SIG-M5 treated with dmso at 0.1 percent for 504 hours (cell line): ENCODE measurements around the gene PRRT3.
"Not testable (repeated sequence)": the region's sequence is repeated elsewhere in the genome, so short reads cannot be mapped to it uniquely, and the experiment has no call there.

Experiments
- DNase-seq: peaks from one replicate; lab custom pipeline; 2025; ENCODE audit not compliant: unreplicated experiment; lab: John Stamatoyannopoulos, UW

PRRT3 gene

DNA sequence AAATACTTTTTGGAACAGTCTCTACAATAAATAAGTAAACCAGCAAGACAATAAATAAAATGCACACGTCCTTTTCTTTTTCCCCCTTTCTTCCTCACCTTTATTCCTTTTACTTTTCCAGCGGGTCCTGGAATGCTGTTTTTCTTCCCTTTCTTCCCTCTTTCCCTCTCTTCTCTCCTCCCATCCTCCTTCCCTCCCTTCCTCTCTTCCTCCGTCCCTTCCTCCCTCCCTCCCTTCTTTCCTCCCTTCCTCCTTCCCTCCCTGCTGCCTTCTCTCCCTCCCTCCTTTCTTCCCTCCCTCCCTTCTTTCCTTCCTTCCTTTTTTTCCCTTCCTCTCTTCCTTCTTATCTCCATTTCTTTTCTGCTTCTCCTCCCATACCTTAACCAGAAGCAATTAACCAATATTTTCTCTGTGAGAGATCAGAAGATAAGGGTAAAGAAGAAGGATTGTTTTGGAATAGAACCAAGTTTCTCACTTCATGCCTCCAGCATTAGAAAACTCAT, 52.9 kb downstream of the PRRT3 start:
- DNase-seq = no peak

DNA sequence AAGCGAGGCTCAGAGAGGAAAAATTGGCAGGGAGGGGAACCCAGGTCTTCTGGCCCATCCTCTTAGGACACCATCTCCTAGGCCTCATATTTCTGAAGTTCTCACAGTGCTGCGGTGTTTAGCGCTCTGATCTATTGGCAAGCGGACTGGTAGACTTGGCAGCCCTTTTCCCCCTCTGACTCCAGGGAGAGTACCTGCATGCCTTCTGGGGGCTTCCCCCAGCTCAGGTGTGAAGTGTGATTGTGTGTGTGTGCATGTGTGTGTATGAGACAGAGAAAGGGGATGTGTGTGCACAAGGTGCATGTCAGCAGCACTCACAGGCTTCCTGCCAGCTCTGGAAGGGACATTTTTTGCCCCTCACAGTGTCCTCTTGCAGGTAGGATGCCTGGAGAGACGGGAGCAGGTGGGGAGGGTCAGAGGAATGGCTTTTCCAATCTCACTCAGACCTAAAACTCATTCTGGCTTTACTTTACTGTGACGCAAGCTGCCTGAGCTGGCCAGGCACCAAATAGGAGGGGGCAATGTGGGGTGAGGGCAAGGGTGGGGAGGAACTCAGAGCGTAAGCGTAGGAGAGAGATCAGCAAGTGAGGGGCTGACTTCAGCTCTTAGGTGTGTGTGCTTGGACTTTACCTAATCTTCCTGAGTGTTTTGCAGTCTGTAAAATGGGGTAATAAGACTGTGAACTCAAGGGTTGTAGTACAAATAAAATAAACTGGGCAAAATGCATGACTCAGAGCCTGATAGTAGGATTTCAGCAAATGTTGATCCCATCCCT, 53.6 kb downstream of the PRRT3 start:
- no peak for DNase-seq

DNA sequence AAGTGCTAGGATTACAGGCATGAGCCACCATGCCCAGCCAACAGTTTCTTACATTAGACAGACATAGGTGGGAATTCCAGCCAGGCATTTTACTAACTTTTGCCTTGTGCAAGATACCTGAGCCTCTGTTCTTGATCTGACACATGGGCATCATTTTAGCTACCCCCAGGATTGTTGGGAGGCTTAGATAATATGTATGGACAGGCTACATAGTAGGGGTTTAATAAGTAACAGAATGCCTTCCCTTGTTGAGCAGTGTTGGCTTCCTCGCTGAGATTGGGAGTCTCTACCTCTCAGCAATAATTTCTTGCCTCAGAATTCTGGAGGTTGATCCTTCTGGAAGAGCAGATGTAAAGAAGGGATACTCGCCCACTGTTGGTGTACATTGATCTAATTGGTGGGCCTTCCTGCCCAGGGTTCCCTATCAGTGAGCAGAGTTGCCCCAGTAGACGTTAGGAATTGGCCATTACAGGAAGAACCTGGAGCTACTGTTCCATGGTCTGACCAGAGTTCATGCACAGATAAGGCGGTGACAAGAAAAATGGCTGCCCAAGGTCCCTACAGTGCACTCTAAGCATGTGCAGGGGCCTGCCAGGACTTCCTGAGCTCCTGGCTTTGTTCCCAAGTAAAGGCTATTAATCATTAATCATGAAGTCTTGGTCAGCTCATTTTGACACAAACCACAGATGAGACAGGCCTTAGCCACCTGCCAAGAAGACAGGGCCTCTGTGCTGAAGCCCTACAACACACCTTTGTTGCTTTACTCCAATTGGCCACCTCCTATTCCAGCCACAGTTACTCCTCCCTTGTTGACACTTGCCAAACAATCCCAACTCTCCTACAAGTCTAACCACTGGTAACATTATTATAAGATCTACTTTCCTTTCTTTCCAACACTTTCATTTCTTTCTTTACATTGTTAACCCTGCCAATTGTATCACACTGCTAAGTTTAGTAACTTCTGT, 54.5 kb downstream of the PRRT3 start:
- DNase-seq = no peak

DNA sequence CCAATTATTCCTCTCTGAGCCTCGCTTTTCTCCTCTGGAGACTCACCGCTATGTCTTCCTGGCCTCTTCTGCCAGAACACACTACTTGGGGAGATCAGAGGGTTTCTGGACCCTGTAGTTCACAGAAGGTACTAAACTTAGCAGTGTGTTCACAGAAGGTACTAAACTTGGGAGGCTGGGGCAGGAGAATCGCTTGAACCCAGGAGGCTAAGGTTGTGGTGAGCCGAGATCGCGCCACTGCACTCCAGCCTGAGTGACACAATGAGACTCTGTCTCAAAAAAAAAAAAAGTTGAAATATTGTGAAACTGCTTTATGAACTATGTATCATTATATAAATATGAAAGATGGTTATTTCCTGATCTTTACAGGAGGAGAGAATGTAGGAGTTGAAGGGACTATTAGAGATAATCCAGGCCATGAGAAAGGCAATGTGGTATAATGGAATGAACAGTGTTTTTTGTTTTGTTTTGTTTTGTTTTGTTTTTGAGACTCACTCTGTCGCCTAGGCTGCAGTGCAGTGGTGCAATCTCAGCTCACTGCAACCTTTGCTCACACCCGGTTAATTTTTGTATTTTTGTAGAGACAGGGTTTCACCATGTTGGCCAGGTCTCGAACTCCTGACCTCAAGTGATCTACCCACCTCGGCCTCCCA, 55.3 kb downstream of the PRRT3 start:
- not testable (repeated sequence) for DNase-seq

DNA sequence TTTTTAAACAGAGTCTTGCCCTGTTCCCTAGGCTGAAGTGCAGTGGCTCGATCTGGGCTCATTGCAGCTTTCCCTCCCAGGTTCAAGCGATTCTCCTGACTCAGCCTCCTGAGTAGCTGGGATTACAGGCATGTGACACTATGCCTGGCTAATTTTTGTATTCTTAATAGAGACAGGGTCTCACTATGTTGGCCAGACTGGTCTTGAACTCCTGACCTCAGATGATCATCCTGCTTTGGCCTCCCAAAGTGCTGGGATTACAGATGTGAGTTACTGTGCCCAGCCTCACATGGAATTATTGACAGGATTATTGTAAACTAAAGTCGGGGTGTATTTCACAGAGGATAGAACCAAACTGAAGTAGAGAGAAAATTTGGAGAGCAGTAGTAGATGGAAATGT, 56.5 kb downstream of the PRRT3 start:
- DNase-seq = not testable (repeated sequence)
